ENCODE data around the gene DHX58. TPM values are rescaled to one million over a fixed set of nuclear protein-coding genes. Genes with fewer than 3 reads are reported as not detected.

The DHX58 gene
- total RNA-seq, 1 experiment from 2014 or later: 0.79 TPM

DNA sequence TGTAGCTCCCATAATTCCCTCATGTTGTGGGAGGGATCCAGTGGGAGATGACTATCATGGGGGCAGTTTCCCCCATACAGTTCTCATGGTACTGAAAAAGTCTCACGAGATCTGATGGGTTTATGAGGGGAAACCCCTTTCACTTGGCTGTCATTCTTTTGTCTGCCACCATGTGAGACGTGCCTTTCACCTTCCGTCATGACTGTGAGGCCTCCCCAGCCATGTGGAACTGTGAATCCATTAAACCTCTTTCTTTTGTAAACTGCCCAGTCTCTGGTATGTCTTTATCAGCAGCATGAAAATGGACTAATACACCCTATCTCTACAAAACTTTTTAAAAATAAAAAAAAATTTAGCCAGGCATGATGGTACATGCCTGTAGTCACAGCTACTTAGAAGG lies 55.9 kb downstream of the DHX58 start:
- Histone ChIP-seq H3K36me3 (ENCODE audit: control insufficient read depth, insufficient read depth, low read length) (no peaks in the 10 kb centered on the region), H3K4me1 (no peaks in the 10 kb centered on the region), H3K9me3 (no peaks in the 10 kb centered on the region), H3K27me3 (replicated peaks; ENCODE audit: control insufficient read depth, insufficient read depth, low read length) (no peaks in the 10 kb centered on the region), H3K4me3 (ENCODE audit: low read depth, low read length) (no peak overlapping the region)
- Mint-ChIP-seq H3K4me1 (ENCODE audit: low read depth, unreplicated experiment) (peaks cover 8% of the 10 kb centered on the region), H3K9me3 (ENCODE audit: unreplicated experiment) (no peaks in the 10 kb centered on the region), H3K4me3 (ENCODE audit: unreplicated experiment) (no peak overlapping the region), H3K27me3 (ENCODE audit: insufficient read depth, unreplicated experiment) (no peaks in the 10 kb centered on the region), H3K36me3 (ENCODE audit: insufficient read depth, unreplicated experiment) (no peaks in the 10 kb centered on the region), H3K27ac (ENCODE audit: unreplicated experiment) (no peak overlapping the region)
- DNase-seq: no peak
- POLR2A ChIA-PET: no interaction called here
- intact Hi-C loops (cut with micrococcal nuclease; ENCODE audit: unreplicated experiment): no loop called here
- TF ChIP-seq CTCF (IDR thresholded peaks at IDR 0.05; ENCODE audit: insufficient read depth in 1 of 2, low read depth in 1 of 2, low read length in 1 of 2, severe bottlenecking in 1 of 2, unreplicated experiment in 1 of 2): no peak
- no TSS peak for BruUV-seq (replicated peaks)
- CTCF ChIA-PET: interaction anchor here (1.4 kb wide), 1 partner anchor 8 kb away, joined by 3 read pairs; no protein-coding TSS in a partner anchor

DNA sequence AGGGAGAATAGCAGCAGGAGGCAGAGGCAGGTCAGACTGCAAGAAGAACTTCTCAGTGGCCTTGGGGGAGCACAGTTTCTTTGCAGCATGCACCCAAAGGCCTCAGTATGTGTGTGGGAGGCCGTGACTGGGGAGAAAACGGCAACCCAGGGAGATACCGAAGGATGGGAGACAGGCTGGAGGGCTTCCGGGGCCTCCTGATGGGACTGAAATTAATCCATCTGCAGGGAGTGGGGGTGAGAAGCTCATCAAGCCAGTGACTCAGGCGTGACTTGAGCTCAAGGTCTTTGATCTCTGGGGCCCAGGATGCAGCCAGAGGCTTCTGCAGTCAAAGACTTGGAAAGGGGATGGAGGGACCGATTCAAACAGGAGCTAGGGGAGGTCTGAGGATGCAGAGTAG lies 57.0 kb downstream of the DHX58 start:
- H3K9me3 Mint-ChIP-seq (ENCODE audit: unreplicated experiment): no peaks in the 10 kb centered on the region
- Histone ChIP-seq H3K36me3 (ENCODE audit: control insufficient read depth, insufficient read depth, low read length) (no peaks in the 10 kb centered on the region), H3K4me3 (ENCODE audit: low read depth, low read length) (no peak overlapping the region), H3K27me3 (replicated peaks; ENCODE audit: control insufficient read depth, insufficient read depth, low read length) (no peaks in the 10 kb centered on the region), H3K4me1 (peaks cover 7% of the 10 kb centered on the region), H3K9me3 (no peaks in the 10 kb centered on the region)
- intact Hi-C loops (cut with micrococcal nuclease; ENCODE audit: unreplicated experiment): no loop called here
- no peak for TF ChIP-seq CTCF (IDR thresholded peaks at IDR 0.05; ENCODE audit: insufficient read depth in 1 of 2, low read depth in 1 of 2, low read length in 1 of 2, severe bottlenecking in 1 of 2, unreplicated experiment in 1 of 2)
- no peaks in the 10 kb centered on the region for H3K36me3 Mint-ChIP-seq (ENCODE audit: insufficient read depth, unreplicated experiment)
- H3K27ac Mint-ChIP-seq (ENCODE audit: unreplicated experiment): no peak overlapping the region
- no peak for DNase-seq
- no peak overlapping the region for H3K4me3 Mint-ChIP-seq (ENCODE audit: unreplicated experiment)
- H3K4me1 Mint-ChIP-seq (ENCODE audit: low read depth, unreplicated experiment): peaks cover 15% of the 10 kb centered on the region
- no peaks in the 10 kb centered on the region for H3K27me3 Mint-ChIP-seq (ENCODE audit: insufficient read depth, unreplicated experiment)
- BruUV-seq (replicated peaks): no TSS peak
- ChIA-PET CTCF (interaction anchor here (0.8 to 1.4 kb wide), 2 partner anchors 9 to 89 kb away, joined by 3 read pairs; partner anchors contain the start of gene CNP), POLR2A (no interaction called here)

DNA sequence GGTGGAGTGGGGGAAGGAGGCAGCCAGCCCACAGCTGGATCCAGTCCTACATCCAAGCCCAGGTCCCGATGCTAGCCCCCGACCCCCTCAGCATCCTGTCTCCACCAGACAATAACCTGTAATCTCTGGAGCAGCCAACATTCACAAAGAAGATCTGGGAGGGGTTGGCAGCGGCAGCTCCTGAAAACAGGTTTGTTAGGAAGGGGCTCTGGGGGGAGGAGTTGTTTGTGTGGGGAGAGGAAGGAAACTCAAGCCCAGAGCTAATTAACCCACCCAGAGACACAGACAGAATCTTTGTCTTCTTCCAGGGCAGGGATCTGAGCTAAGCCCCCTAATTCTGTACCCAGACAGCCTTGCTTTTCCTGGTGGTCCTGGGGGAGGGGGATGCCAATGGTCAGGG lies 57.5 kb downstream of the DHX58 start:
- no peak for TF ChIP-seq CTCF (IDR thresholded peaks at IDR 0.05; ENCODE audit: insufficient read depth in 1 of 2, low read depth in 1 of 2, low read length in 1 of 2, severe bottlenecking in 1 of 2, unreplicated experiment in 1 of 2)

More for the DNA sequence above, 57.5 kb downstream of the DHX58 start:
- H3K36me3 ChIP-seq (ENCODE audit: control insufficient read depth, insufficient read depth, low read length): no peaks in the 10 kb centered on the region
- H3K4me1 ChIP-seq: peaks cover 7% of the 10 kb centered on the region
- H3K27me3 Mint-ChIP-seq (ENCODE audit: insufficient read depth, unreplicated experiment): no peaks in the 10 kb centered on the region
- no peak overlapping the region for H3K4me3 Mint-ChIP-seq (ENCODE audit: unreplicated experiment)
- no peaks in the 10 kb centered on the region for H3K9me3 ChIP-seq
- CTCF ChIA-PET: interaction anchor here (0.8 to 1.0 kb wide), 2 partner anchors 27 to 89 kb away, joined by 3 read pairs; partner anchors contain the start of gene CNP
- peaks cover 15% of the 10 kb centered on the region for H3K4me1 Mint-ChIP-seq (ENCODE audit: low read depth, unreplicated experiment)
- intact Hi-C loops (cut with micrococcal nuclease; ENCODE audit: unreplicated experiment): no loop called here
- no peak overlapping the region for H3K27ac Mint-ChIP-seq (ENCODE audit: unreplicated experiment)
- no peak for DNase-seq
- H3K27me3 ChIP-seq (replicated peaks; ENCODE audit: control insufficient read depth, insufficient read depth, low read length): no peaks in the 10 kb centered on the region
- POLR2A ChIA-PET: no interaction called here
- BruUV-seq (replicated peaks): no TSS peak
- H3K36me3 Mint-ChIP-seq (ENCODE audit: insufficient read depth, unreplicated experiment): no peaks in the 10 kb centered on the region
- no peaks in the 10 kb centered on the region for H3K9me3 Mint-ChIP-seq (ENCODE audit: unreplicated experiment)
- no peak overlapping the region for H3K4me3 ChIP-seq (ENCODE audit: low read depth, low read length)

Measured in Caco-2 (cell line).